ENCODE data around the gene ERI2. TPM values are rescaled to one million over a fixed set of nuclear protein-coding genes. Genes with fewer than 3 reads are reported as not detected.
A peak's percentile ranks its signal among the peaks of the same experiment; 100 is the strongest.
"Not testable (repeated sequence)": the region's sequence is repeated elsewhere in the genome, so short reads cannot be mapped to it uniquely, and the experiment has no call there.

ERI2 gene
- total and polyA plus RNA-seq, 3 experiments from 2014 or later, result 2.3 to 22.2 (median 17.4) TPM

GRCh38 chr16:20762404-20763123, 43.7 kb downstream of the ERI2 start:
- DNase-seq, result no peak
- peaks cover 20% of the 10 kb centered on the region for H3K4me1 ChIP-seq (ENCODE audit: insufficient read depth, low read length)
- no peak overlapping the region for H3K27ac ChIP-seq (ENCODE audit: low read depth, low read length)
- no peaks in the 10 kb centered on the region for H3K9me3 ChIP-seq (ENCODE audit: low read length)
- no peaks in the 10 kb centered on the region for H3K27me3 ChIP-seq (ENCODE audit: insufficient read depth, low read length, poor library complexity, severe bottlenecking)
- ChIA-PET CTCF (no interaction called here), POLR2A (interaction anchor here (1.2 kb wide), 1 partner anchor 20 kb away, joined by 3 read pairs; no protein-coding TSS in a partner anchor)
- Mint-ChIP-seq H3K4me1 (peaks cover 28 to 33% (median 29%) of the 10 kb centered on the region in 3 donors), H3K36me3 (peaks cover 2 to 23% (median 5%) of the 10 kb centered on the region in 3 donors), H3K4me3 (peak overlapping the region in 6 of 7 donors; percentile 88 to 96 (median 92)), H3K9me3 (peaks cover 0 to 7% (median 2%) of the 10 kb centered on the region in 5 donors), H3K27me3 (peaks cover 0 to 2% of the 10 kb centered on the region in 2 donors), H3K27ac (peak overlapping the region in 7 of 8 donors; percentile 82 to 98 (median 93))
- peak overlapping the region; percentile 60 for H3K4me3 ChIP-seq (ENCODE audit: low read length)
- no peaks in the 10 kb centered on the region for H3K36me3 ChIP-seq (ENCODE audit: insufficient read depth, low read length)

- POLR2A ChIA-PET, result no interaction called here
- Mint-ChIP-seq H3K27me3 (peaks cover 0 to 2% of the 10 kb centered on the region in 2 donors), H3K27ac (peak overlapping the region in 3 of 8 donors; percentile 23 to 64 (median 60)), H3K4me1 (peaks cover 28 to 33% (median 29%) of the 10 kb centered on the region in 3 donors), H3K9me3 (peaks cover 0 to 7% (median 2%) of the 10 kb centered on the region in 5 donors), H3K4me3 (no peak overlapping the region), H3K36me3 (peaks cover 2 to 23% (median 5%) of the 10 kb centered on the region in 3 donors)
- Histone ChIP-seq H3K27me3 (ENCODE audit: insufficient read depth, low read length, poor library complexity, severe bottlenecking) (no peaks in the 10 kb centered on the region), H3K4me3 (ENCODE audit: low read length) (no peak overlapping the region), H3K9me3 (ENCODE audit: low read length) (no peaks in the 10 kb centered on the region), H3K27ac (ENCODE audit: low read depth, low read length) (no peak overlapping the region), H3K36me3 (ENCODE audit: insufficient read depth, low read length) (no peaks in the 10 kb centered on the region), H3K4me1 (ENCODE audit: insufficient read depth, low read length) (peaks cover 20% of the 10 kb centered on the region)
- DNase-seq, result no peak
- CTCF ChIA-PET, result no interaction called here
These were observed 45.1 kb downstream of the ERI2 start for GRCh38 chr16:20761175-20761574.

GRCh38 chr16:20760346-20760745, 45.9 kb downstream of the ERI2 start:
- H3K36me3 ChIP-seq (ENCODE audit: insufficient read depth, low read length), result no peaks in the 10 kb centered on the region
- POLR2A ChIA-PET, result no interaction called here
- H3K27ac ChIP-seq (ENCODE audit: low read depth, low read length), result peak overlapping the region; percentile 51
- CTCF ChIA-PET, result no interaction called here
- Mint-ChIP-seq H3K27me3 (peaks cover 0 to 2% of the 10 kb centered on the region in 2 donors), H3K9me3 (peaks cover 0 to 7% (median 2%) of the 10 kb centered on the region in 5 donors), H3K4me3 (no peak overlapping the region), H3K36me3 (peaks cover 2 to 23% (median 5%) of the 10 kb centered on the region in 3 donors), H3K27ac (no peak overlapping the region), H3K4me1 (peaks cover 28 to 29% (median 29%) of the 10 kb centered on the region in 3 donors)
- DNase-seq, result no peak
- no peak overlapping the region for H3K4me3 ChIP-seq (ENCODE audit: low read length)
- no peaks in the 10 kb centered on the region for H3K27me3 ChIP-seq (ENCODE audit: insufficient read depth, low read length, poor library complexity, severe bottlenecking)
- no peaks in the 10 kb centered on the region for H3K9me3 ChIP-seq (ENCODE audit: low read length)
- peaks cover 20% of the 10 kb centered on the region for H3K4me1 ChIP-seq (ENCODE audit: insufficient read depth, low read length)

DNA sequence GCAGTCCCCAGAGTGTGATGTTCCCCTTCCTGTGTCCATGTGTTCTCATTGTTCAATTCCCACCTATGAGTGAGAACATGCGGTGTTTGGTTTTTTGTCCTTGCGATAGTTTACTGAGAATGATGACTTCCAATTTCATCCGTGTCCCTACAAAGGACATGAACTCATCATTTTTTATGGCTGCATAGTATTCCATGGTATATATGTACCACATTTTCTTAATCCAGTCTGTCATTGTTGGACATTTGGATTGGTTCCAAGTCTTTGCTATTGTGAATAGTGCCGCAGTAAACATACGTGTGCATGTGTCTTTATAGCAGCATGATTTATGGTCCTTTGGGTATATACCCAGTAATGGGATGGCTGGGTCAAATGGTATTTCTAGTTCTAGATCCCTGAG, 50.5 kb downstream of the ERI2 start:
- H3K9me3 Mint-ChIP-seq, result peaks cover 2 to 16% (median 9%) of the 10 kb centered on the region in 5 donors
- H3K4me1 Mint-ChIP-seq, result not testable (repeated sequence)

DNA sequence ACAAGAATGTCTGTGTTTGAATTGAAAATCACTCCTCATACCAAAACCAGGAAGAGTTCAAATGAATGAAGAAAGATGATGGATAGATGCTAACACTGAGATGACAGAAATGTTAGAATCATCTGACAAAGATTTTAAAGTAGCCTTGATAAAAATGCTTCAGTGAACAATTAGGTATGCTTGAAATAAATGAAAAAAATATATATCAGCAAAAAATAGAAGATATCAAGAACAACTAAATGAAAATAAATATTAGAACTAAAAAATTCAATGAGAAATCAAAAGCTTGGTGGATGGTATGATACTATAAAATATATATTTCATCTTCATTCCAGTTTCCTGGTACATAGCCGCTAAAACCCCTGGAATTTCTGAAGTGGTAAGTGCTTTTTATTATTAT, 51.0 kb downstream of the ERI2 start:
- DNase-seq, result no peak
- no peaks in the 10 kb centered on the region for H3K36me3 ChIP-seq (ENCODE audit: insufficient read depth, low read length)
- no peak overlapping the region for H3K4me3 ChIP-seq (ENCODE audit: low read length)
- Mint-ChIP-seq H3K27ac (no peak overlapping the region), H3K9me3 (peaks cover 2 to 14% (median 9%) of the 10 kb centered on the region in 5 donors), H3K4me3 (no peak overlapping the region), H3K27me3 (peaks cover 11 to 14% of the 10 kb centered on the region in 2 donors), H3K36me3 (peaks cover 0 to 18% (median 0%) of the 10 kb centered on the region in 3 donors), H3K4me1 (no peaks in the 10 kb centered on the region)
- H3K9me3 ChIP-seq (ENCODE audit: low read length), result no peaks in the 10 kb centered on the region
- no peak overlapping the region for H3K27ac ChIP-seq (ENCODE audit: low read depth, low read length)
- H3K27me3 ChIP-seq (ENCODE audit: insufficient read depth, low read length, poor library complexity, severe bottlenecking), result no peaks in the 10 kb centered on the region
- ChIA-PET POLR2A (no interaction called here), CTCF (interaction anchor here (1.0 kb wide), 2 partner anchors 11 to 51 kb away, joined by 3 read pairs; partner anchors contain the start of genes ERI2 and REXO5)
- no peaks in the 10 kb centered on the region for H3K4me1 ChIP-seq (ENCODE audit: insufficient read depth, low read length)

More for the DNA sequence above, 50.5 kb downstream of the ERI2 start:
- DNase-seq; H3K27me3 ChIP-seq (ENCODE audit: insufficient read depth, low read length, poor library complexity, severe bottlenecking); CTCF ChIA-PET; H3K4me3 ChIP-seq (ENCODE audit: low read length); H3K9me3 ChIP-seq (ENCODE audit: low read length); H3K27ac ChIP-seq (ENCODE audit: low read depth, low read length); POLR2A ChIA-PET; H3K4me3 Mint-ChIP-seq; H3K36me3 ChIP-seq (ENCODE audit: insufficient read depth, low read length); H3K4me1 ChIP-seq (ENCODE audit: insufficient read depth, low read length); H3K27ac Mint-ChIP-seq: not testable (repeated sequence)
- Mint-ChIP-seq H3K27me3 (peaks cover 7 to 14% of the 10 kb centered on the region in 2 donors), H3K36me3 (peaks cover 0 to 22% (median 1%) of the 10 kb centered on the region in 3 donors)

GRCh38 chr16:20753727-20754126, 52.5 kb downstream of the ERI2 start:
- POLR2A ChIA-PET, result no interaction called here
- H3K9me3 Mint-ChIP-seq, result peaks cover 2 to 10% (median 9%) of the 10 kb centered on the region in 5 donors
- peaks cover 0 to 8% (median 0%) of the 10 kb centered on the region in 3 donors for H3K36me3 Mint-ChIP-seq
- H3K27ac ChIP-seq (ENCODE audit: low read depth, low read length), result no peak overlapping the region
- H3K4me1 Mint-ChIP-seq, result no peaks in the 10 kb centered on the region
- no peak overlapping the region for H3K4me3 ChIP-seq (ENCODE audit: low read length)
- no peaks in the 10 kb centered on the region for H3K4me1 ChIP-seq (ENCODE audit: insufficient read depth, low read length)
- no peaks in the 10 kb centered on the region for H3K9me3 ChIP-seq (ENCODE audit: low read length)
- H3K36me3 ChIP-seq (ENCODE audit: insufficient read depth, low read length), result no peaks in the 10 kb centered on the region
- H3K27ac Mint-ChIP-seq, result no peak overlapping the region
- DNase-seq, result no peak
- no peak overlapping the region for H3K4me3 Mint-ChIP-seq
- CTCF ChIA-PET, result no interaction called here
- no peaks in the 10 kb centered on the region for H3K27me3 ChIP-seq (ENCODE audit: insufficient read depth, low read length, poor library complexity, severe bottlenecking)
- H3K27me3 Mint-ChIP-seq, result peaks cover 14 to 15% of the 10 kb centered on the region in 2 donors

- H3K4me3 Mint-ChIP-seq, result no peak overlapping the region
- peaks cover 0 to 26% (median 2%) of the 10 kb centered on the region in 3 donors for H3K36me3 Mint-ChIP-seq
- no peaks in the 10 kb centered on the region for H3K4me1 ChIP-seq (ENCODE audit: insufficient read depth, low read length)
- H3K9me3 Mint-ChIP-seq, result peaks cover 8 to 26% (median 21%) of the 10 kb centered on the region in 5 donors
- no peaks in the 10 kb centered on the region for H3K27me3 ChIP-seq (ENCODE audit: insufficient read depth, low read length, poor library complexity, severe bottlenecking)
- no peak overlapping the region for H3K4me3 ChIP-seq (ENCODE audit: low read length)
- H3K27ac ChIP-seq (ENCODE audit: low read depth, low read length), result no peak overlapping the region
- no peaks in the 10 kb centered on the region for H3K4me1 Mint-ChIP-seq
- ChIA-PET CTCF (no interaction called here), POLR2A (no interaction called here)
- H3K27me3 Mint-ChIP-seq, result peaks cover 14 to 16% of the 10 kb centered on the region in 2 donors
- no peak overlapping the region for H3K27ac Mint-ChIP-seq
- DNase-seq, result no peak
- H3K36me3 ChIP-seq (ENCODE audit: insufficient read depth, low read length), result no peaks in the 10 kb centered on the region
- H3K9me3 ChIP-seq (ENCODE audit: low read length), result no peaks in the 10 kb centered on the region
These were observed 55.7 kb downstream of the ERI2 start for GRCh38 chr16:20750558-20750957.

GRCh38 chr16:20749474-20749873, 56.8 kb downstream of the ERI2 start:
- Mint-ChIP-seq H3K9me3 (peaks cover 6 to 20% (median 16%) of the 10 kb centered on the region in 5 donors), H3K4me3 (no peak overlapping the region), H3K27ac (no peak overlapping the region), H3K27me3 (peaks cover 12 to 14% of the 10 kb centered on the region in 2 donors), H3K4me1 (no peaks in the 10 kb centered on the region), H3K36me3 (peaks cover 0 to 20% (median 2%) of the 10 kb centered on the region in 3 donors)
- Histone ChIP-seq H3K27me3 (ENCODE audit: insufficient read depth, low read length, poor library complexity, severe bottlenecking) (no peaks in the 10 kb centered on the region), H3K4me1 (ENCODE audit: insufficient read depth, low read length) (no peaks in the 10 kb centered on the region), H3K36me3 (ENCODE audit: insufficient read depth, low read length) (no peaks in the 10 kb centered on the region), H3K27ac (ENCODE audit: low read depth, low read length) (no peak overlapping the region), H3K4me3 (ENCODE audit: low read length) (no peak overlapping the region), H3K9me3 (ENCODE audit: low read length) (no peaks in the 10 kb centered on the region)
- no peak for DNase-seq
- CTCF ChIA-PET, result no interaction called here
- POLR2A ChIA-PET, result no interaction called here
